Inflammatory macrophage treated with lipopolysaccharide for 4 hours (primary cell): Measurements from ENCODE around the gene SLN.

Experiments
- DNase-seq: peaks from one replicate; pipeline ENCODE4 v3.0.0-alpha.2; 2020

SLN gene

GRCh38 chr11:107719073-107719472 lies 7.2 kb upstream of the SLN start:
- no peak for DNase-seq

DNA sequence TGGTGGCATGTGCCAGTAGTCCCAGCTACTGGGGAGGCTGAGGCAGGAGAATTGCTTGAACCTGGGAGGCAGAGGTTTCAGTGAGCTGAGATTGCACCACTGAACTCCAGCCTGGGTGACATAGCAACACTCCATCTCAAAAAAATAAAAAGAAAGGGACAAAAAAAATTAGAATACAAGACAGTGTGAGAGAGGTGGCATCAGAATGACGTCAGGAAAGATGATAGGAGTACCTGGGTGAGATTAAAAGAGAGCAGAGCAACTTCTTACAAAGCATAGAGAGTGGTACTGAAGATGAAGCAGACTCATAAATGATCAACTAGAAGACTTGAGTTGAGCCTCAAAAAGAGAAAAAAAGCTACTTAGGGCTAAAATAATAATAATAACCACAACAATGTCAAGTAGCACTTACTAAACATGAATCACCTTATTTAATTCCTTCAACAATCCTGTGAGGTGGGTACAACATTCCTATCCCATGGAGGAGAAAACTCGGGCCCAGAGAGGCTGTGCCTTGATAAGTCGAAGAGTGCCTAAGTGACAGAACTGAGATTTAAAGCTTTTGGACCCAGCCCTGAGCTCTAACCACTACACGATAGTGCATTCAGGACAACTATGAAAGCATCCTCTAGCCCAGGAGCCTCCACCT lies 5.2 kb upstream of the SLN start:
- DNase-seq = no peak

- no peak for DNase-seq
Observed at GRCh38 chr11:107713009-107713408, 1.2 kb upstream of the SLN start.

DNA sequence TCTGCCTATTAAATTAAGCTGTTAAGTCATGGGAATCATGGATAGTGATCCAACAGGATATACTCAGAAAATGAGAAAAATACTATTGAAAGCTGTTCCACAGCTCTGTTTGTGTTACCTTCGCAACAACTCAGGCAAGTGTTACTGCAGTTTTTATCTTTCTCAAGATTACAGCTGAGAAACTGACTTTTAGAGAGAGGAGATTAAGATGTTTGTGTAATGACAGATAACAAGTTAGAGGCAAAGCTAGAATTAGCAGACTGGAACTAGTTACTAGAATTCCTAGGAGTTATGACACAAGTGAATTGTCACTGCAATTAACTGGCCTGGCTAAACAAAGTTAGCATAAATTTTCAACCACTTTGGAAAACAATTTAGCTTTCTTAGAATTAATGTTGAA lies 1.6 kb downstream of the SLN start:
- DNase-seq = no peak

DNA sequence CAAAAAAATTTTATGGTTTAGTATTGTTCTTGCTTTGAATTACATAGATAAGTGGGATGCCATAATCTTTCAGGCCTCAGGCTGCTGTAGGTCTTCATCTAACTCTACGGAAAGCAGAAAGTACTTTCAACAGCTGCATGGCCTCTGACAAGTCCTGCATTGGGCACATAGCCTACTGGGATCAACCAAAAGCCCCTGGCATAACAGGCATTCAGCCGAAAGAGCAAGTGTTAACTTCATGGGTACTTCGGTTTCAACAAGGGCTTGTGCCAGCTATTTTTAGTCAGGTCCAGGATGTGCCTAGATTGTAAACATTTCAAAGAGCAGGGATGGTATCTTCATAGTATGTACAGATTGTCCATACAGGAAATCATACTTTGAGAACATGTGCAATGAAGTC lies 3.1 kb downstream of the SLN start:
- DNase-seq = no peak

GRCh38 chr11:107707807-107708206 lies 4.0 kb downstream of the SLN start:
- no peak for DNase-seq

GRCh38 chr11:107707215-107707671 lies 4.6 kb downstream of the SLN start:
- no peak for DNase-seq

DNA sequence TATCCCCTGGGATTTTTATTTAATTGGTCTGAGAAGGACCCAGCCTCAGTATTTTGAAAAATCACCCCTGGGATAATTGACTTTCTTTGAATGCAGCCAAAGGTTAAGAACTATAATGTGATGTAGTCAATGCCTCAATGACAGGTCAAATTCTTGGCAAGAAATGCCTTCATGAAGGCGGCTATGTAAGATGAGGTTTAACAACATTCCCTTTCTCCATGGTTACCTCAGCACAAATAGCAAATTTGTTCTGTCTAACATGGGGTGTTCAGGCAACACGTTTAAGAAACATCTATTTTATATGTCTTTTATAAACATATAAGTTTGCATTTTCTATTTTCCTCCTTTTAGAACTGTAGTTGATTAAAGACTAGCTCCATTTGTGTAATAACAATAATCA lies 5.3 kb downstream of the SLN start:
- no peak for DNase-seq

DNA sequence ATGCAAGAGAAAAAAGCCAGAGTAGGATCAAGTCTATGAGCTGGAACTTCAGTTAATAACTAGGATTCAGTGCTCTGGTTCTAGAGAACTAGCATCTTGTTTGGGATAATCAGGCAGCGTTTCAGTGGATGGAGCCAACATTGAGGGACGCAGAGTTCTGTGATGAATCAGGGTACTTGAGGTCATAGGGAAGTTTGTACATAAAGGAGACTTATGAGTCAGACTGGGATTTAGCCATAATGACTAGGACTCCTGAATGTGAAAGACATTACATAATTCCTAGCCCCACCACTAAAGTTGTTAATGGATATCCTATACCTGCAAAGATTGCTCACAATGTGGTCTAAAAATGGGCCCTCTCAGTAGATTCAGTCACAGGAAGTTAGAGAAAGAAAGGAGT lies 6.8 kb downstream of the SLN start:
- DNase-seq = peak; percentile 27

DNA sequence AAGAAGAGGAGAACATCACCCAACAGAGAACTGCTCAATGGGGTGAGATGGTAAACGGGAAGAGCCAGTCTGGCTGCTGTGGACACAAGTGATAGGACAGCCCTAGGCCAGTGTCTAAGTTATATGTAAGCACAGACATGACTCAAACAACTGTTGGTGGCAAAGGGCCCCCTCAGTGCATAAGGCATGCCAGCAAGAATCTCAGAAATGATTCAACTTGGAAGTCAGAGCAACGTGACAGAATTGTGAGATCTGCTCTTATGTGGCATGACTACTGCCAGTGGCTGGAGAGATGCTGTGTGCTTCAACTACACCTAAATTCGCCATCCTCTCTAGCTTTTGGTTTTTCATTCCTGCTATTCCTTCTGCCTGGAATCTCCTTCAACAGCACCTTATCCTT lies 7.4 kb downstream of the SLN start:
- no peak for DNase-seq

DNA sequence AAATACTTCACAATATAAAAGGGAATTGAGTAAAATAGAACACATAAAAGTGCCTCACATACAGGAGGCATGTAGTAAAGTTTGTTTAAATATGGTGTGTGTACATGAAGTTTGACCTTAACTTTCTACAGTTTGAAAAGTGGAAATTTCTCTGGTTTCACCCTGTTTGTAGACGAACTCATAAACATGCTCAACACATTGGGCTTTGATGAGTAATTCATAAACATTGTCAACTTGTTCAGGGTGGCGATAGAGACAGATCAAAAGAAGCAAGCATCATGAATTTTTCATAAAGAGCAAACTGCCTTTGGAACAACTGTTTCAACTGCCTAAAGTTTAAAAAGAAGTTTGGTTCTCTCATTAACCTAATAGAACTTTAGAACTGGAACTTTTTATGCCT lies 9.1 kb downstream of the SLN start:
- DNase-seq = no peak

- no peak for DNase-seq
Observed at GRCh38 chr11:107702109-107702660, 9.7 kb downstream of the SLN start.

DNA sequence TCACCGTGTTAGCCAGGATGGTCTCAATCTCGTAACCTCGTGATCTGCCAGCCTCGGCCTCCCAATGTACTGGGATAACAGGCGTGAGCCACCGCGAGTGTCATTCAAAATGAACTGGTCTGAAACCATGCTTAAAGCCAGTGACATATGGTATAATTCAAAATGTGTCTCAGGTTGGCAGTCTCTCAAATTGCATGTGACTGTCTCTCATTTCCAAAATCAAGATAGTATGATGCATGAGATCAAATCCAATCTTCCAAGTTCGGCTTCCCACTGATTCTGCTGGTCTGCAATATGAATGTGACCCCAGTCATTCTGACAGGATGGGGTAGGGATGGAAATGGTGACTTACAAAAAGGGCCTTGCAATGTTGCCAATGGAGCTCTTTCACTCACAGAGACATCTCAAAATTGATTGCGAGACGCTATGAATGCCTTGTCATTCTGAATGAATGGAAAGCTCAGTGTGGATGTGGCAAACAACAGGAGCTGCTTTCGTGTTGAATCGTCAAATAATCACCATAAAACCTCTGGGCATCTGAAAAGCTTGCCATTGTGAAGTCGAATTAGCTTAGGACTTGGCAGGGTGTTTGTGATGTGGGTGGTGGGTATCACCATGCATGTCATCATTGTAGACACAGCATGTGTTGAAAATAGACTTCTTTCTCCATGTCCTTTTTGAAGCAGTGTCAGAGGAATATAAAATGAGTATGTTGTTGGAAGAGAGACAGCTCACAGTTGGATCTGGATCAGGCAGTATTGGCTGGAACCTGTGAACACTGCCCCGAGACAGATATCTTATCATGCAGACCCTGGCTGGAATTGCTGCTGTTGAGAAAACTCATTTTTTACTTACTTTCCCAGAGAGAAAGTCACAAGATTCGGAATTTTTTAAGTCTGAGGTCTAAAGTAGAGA lies 12.2 kb downstream of the SLN start:
- no peak for DNase-seq

GRCh38 chr11:107697291-107697690 lies 14.6 kb downstream of the SLN start:
- DNase-seq = no peak

- no peak for DNase-seq
Observed at GRCh38 chr11:107696140-107696539, 15.7 kb downstream of the SLN start.

DNA sequence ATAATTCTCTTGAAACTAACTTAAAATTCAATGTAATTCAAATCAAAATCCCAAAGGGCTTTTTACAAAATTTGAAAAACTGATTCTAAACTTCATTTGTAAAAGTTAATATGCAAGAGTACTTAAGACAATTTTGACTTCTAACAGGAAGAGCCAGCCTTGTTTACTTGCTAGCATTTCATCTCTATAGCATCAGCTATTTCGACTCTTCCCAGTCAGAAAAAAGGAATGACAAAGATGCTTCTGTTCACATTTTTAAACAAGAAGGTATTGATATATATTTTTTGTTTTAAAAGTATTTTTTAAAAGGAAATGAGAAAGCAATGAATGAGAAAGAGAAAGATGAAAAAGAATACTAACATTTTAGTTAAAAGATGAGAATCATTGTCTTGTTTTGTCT lies 16.4 kb downstream of the SLN start:
- no peak for DNase-seq

DNA sequence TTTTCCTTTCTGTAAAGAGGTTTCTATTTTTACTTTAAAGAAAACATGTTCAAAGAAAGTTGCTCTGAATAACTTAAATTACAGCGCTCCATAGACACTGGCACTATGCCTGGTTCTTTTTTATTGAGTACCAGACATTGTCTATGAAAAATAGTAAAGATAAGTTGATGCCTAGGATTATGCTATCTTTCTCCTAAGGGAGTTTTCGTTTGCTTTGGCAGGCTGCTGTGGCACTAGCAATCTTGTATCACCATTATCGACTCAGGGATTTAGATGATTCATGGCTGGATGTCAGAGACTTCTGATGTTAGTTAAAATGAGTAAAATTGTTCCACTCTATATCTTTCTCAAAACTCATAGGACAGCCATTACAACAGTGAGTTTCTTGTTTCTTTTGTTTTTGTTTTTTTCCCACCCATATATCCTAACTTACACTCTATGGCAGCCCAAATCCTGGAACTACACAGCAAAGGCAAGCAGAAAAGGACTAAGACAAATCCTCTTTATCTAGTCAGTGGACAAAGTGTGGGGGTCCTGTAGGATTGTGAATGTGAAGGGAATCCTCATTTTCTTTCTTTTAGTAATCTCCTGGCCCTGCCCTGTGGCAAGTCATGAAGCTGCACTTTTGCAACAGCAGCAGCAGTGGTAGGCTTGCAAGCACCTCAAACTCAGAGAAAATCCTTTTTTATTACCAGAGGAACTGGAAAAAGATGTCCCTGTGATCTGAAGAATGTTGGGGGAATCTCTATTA lies 20.7 kb downstream of the SLN start:
- no peak for DNase-seq

GRCh38 chr11:107689317-107690202 lies 22.3 kb downstream of the SLN start:
- peak; percentile 72 for DNase-seq

GRCh38 chr11:107688322-107688918 lies 23.4 kb downstream of the SLN start:
- no peak for DNase-seq

DNA sequence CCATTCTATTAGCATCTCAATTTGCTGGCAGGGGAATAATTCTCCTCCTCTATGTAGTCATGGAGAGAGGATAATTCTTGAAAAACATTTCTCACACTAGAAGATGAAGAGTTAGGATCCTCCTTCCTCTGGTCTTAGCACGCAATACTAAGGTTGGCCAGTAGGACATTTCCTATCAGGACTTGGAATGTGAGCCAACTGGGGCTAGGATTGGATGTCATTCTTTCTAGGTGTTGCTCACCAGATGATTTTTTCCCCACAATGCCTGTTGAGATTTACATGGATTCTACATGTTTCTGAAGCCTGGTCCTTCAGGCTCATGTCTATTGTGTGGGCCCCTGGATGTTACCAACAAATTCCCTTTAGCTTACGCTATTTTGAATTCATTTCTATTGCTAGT lies 28.0 kb downstream of the SLN start:
- DNase-seq = peak; percentile 25

DNA sequence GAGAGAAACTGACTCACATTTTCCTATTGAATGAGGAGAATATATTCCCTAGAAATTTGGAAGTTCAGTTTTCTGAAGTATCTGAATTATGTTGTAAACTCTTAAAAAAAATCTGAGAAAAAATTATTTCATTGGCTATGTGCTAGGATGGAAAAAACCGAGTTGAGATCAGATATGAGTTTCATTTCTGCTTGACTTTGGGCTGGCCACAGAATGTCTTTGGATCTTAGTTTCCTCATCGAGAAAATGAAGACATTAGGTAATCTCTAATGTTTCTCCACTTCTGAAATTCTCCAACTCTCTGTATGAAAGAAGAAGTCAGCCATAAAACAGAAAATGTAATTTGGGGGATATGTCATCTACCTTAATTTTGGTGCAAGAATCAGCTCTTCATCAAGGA lies 28.8 kb downstream of the SLN start:
- DNase-seq = peak; percentile 94

DNA sequence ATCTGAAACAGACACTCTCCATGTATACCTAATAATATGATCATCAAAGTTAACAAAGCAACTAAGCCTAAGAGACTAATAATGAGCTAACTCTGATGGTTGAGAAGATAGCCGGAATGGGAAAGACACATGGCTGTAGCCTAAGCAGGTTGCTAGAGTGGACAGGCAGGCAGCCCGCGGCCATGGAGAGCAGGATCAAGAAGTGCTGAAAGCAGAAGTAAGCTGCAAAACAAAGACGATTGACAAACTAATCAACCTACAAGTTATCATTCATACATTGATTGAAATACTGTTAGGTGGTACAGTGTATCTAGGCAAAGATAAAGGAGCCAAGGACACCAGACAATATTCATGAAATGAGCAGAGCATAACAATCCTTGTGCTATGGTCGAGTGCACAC lies 29.3 kb downstream of the SLN start:
- DNase-seq = peak; percentile 45
